Activated CD4-positive, CD25-positive, alpha-beta regulatory T cell (primary cell): ENCODE measurements around the gene BHLHE41.

Source experiments
- DNase-seq, 4 experiments: peaks; one replicate each; lab custom pipeline; 2025; lab: John Stamatoyannopoulos, UW

The BHLHE41 gene

GRCh38 chr12:26134540-26134939 lies 9.7 kb upstream of the BHLHE41 start:
- DNase-seq = no peak

- DNase-seq = no peak
Observed at GRCh38 chr12:26133521-26133920, 8.7 kb upstream of the BHLHE41 start.

- DNase-seq = no peak
Observed at GRCh38 chr12:26132866-26133265, 8.0 kb upstream of the BHLHE41 start.

GRCh38 chr12:26131936-26132335 lies 7.1 kb upstream of the BHLHE41 start:
- DNase-seq = no peak

- no peak for DNase-seq
Observed at GRCh38 chr12:26130728-26131127, 5.9 kb upstream of the BHLHE41 start.

GRCh38 chr12:26128168-26128567 lies 3.3 kb upstream of the BHLHE41 start:
- DNase-seq = no peak

- no peak for DNase-seq
Observed at GRCh38 chr12:26127404-26127803, 2.6 kb upstream of the BHLHE41 start.

- DNase-seq = no peak
Observed at GRCh38 chr12:26126340-26127284, 1.8 kb upstream of the BHLHE41 start.

- no peak for DNase-seq
Observed at GRCh38 chr12:26125400-26126339, 833 bp upstream of the BHLHE41 start.

GRCh38 chr12:26123482-26123980 lies 1.3 kb downstream of the BHLHE41 start:
- no peak for DNase-seq

- DNase-seq = no peak
Observed at GRCh38 chr12:26122681-26123481, 2.0 kb downstream of the BHLHE41 start.

GRCh38 chr12:26122061-26122680 lies 2.7 kb downstream of the BHLHE41 start:
- DNase-seq = no peak

GRCh38 chr12:26121323-26122060 lies 3.3 kb downstream of the BHLHE41 start:
- no peak for DNase-seq

GRCh38 chr12:26120561-26121274 lies 4.1 kb downstream of the BHLHE41 start:
- no peak for DNase-seq

GRCh38 chr12:26119391-26119989 lies 5.3 kb downstream of the BHLHE41 start:
- DNase-seq = no peak

GRCh38 chr12:26118308-26118707 lies 6.5 kb downstream of the BHLHE41 start:
- DNase-seq = no peak

- DNase-seq = no peak
Observed at GRCh38 chr12:26116829-26117715, 7.8 kb downstream of the BHLHE41 start.

GRCh38 chr12:26114720-26115401 lies 10.0 kb downstream of the BHLHE41 start:
- no peak for DNase-seq
